Measurements from ENCODE around the gene ARHGAP30. TPM values are rescaled to one million over a fixed set of nuclear protein-coding genes. Genes with fewer than 3 reads are reported as not detected.
"Not testable (repeated sequence)": the region's sequence is repeated elsewhere in the genome, so short reads cannot be mapped to it uniquely, and the experiment has no call there.

Gene ARHGAP30
- total and polyA plus RNA-seq, 2 experiments from 2014 or later = 0.21 TPM; not detected in 1

GRCh38 chr1:161069241-161069640 is 450 bp downstream of the ARHGAP30 start:
- Histone ChIP-seq H3K9ac (no peak overlapping the region), H3K9me2 (ENCODE audit: insufficient read depth) (no peaks in the 10 kb centered on the region), H3K4me3 (no peak overlapping the region), H3K27me3 (replicated peaks; ENCODE audit: insufficient read depth) (no peaks in the 10 kb centered on the region), H3K9me3 (ENCODE audit: low read depth) (no peaks in the 10 kb centered on the region), H3F3A (ENCODE audit: insufficient read depth) (no peaks in the 10 kb centered on the region), H3K79me2 (ENCODE audit: insufficient read depth) (no peaks in the 10 kb centered on the region), H3K4me1 (ENCODE audit: insufficient read depth) (no peaks in the 10 kb centered on the region), H4K20me1 (ENCODE audit: insufficient read depth) (no peaks in the 10 kb centered on the region), H3K4me2 (ENCODE audit: unreplicated experiment) (no peak overlapping the region), H3K27ac (no peak overlapping the region), H3K36me3 (ENCODE audit: low read depth) (no peaks in the 10 kb centered on the region), H2AFZ (no peak overlapping the region)
- DNase-seq = no peak
- TF ChIP-seq EZH2 (IDR thresholded peaks at IDR 0.05; ENCODE audit: insufficient read depth, poor library complexity, severe bottlenecking) = no peak
- TF ChIP-seq EZH2phosphoT487 (IDR thresholded peaks at IDR 0.05; ENCODE audit: insufficient read depth, low read depth) = no peak
- in situ Hi-C loops (cut with MboI) = no loop called here
- WGBS, 2 experiments (ENCODE audit: low coverage in 1 of 2, low lambda C conversion rate in 2 of 2, missing lambda C conversion rate in 2 of 2) = 84 to 95% methylated on average over 8 to 9 of the region's 9 CpGs

- Histone ChIP-seq H2AFZ (peak overlapping the region; percentile 58), H3F3A (ENCODE audit: insufficient read depth) (no peaks in the 10 kb centered on the region), H3K36me3 (ENCODE audit: low read depth) (no peaks in the 10 kb centered on the region), H3K27me3 (replicated peaks; ENCODE audit: insufficient read depth) (no peaks in the 10 kb centered on the region), H3K79me2 (ENCODE audit: insufficient read depth) (no peaks in the 10 kb centered on the region), H3K4me2 (ENCODE audit: unreplicated experiment) (no peak overlapping the region), H3K4me3 (no peak overlapping the region), H3K27ac (no peak overlapping the region), H3K9me3 (ENCODE audit: low read depth) (no peaks in the 10 kb centered on the region), H4K20me1 (ENCODE audit: insufficient read depth) (no peaks in the 10 kb centered on the region), H3K9me2 (ENCODE audit: insufficient read depth) (no peaks in the 10 kb centered on the region), H3K9ac (no peak overlapping the region), H3K4me1 (ENCODE audit: insufficient read depth) (no peaks in the 10 kb centered on the region)
- no peak for TF ChIP-seq EZH2 (IDR thresholded peaks at IDR 0.05; ENCODE audit: insufficient read depth, poor library complexity, severe bottlenecking)
- TF ChIP-seq EZH2phosphoT487 (IDR thresholded peaks at IDR 0.05; ENCODE audit: insufficient read depth, low read depth) = no peak
- in situ Hi-C loops (cut with MboI) = no loop called here
- 76 to 82% methylated on average over 10 of the region's 10 CpGs for WGBS, 2 experiments (ENCODE audit: low coverage in 1 of 2, low lambda C conversion rate in 2 of 2, missing lambda C conversion rate in 2 of 2)
- no peak for DNase-seq
These were observed 1.1 kb downstream of the ARHGAP30 start for GRCh38 chr1:161068306-161069234.

GRCh38 chr1:161066694-161067093 is 3.0 kb downstream of the ARHGAP30 start:
- no peak overlapping the region for H3K4me3 ChIP-seq
- no peaks in the 10 kb centered on the region for H4K20me1 ChIP-seq (ENCODE audit: insufficient read depth)
- no peaks in the 10 kb centered on the region for H3K79me2 ChIP-seq (ENCODE audit: insufficient read depth)
- H3K9me3 ChIP-seq (ENCODE audit: low read depth) = no peaks in the 10 kb centered on the region
- H3K36me3 ChIP-seq (ENCODE audit: low read depth) = no peaks in the 10 kb centered on the region
- H2AFZ ChIP-seq = no peak overlapping the region
- no peak for DNase-seq
- no peak overlapping the region for H3K4me2 ChIP-seq (ENCODE audit: unreplicated experiment)
- no peaks in the 10 kb centered on the region for H3F3A ChIP-seq (ENCODE audit: insufficient read depth)
- no peaks in the 10 kb centered on the region for H3K4me1 ChIP-seq (ENCODE audit: insufficient read depth)
- no peak for TF ChIP-seq EZH2 (IDR thresholded peaks at IDR 0.05; ENCODE audit: insufficient read depth, poor library complexity, severe bottlenecking)
- no peak for TF ChIP-seq EZH2phosphoT487 (IDR thresholded peaks at IDR 0.05; ENCODE audit: insufficient read depth, low read depth)
- H3K27me3 ChIP-seq (replicated peaks; ENCODE audit: insufficient read depth) = no peaks in the 10 kb centered on the region
- 43 to 52% methylated on average over 3 of the region's 3 CpGs for WGBS, 2 experiments (ENCODE audit: low coverage in 1 of 2, low lambda C conversion rate in 2 of 2, missing lambda C conversion rate in 2 of 2)
- no peak overlapping the region for H3K9ac ChIP-seq
- in situ Hi-C loops (cut with MboI) = no loop called here
- H3K27ac ChIP-seq = no peak overlapping the region
- H3K9me2 ChIP-seq (ENCODE audit: insufficient read depth) = no peaks in the 10 kb centered on the region

DNA sequence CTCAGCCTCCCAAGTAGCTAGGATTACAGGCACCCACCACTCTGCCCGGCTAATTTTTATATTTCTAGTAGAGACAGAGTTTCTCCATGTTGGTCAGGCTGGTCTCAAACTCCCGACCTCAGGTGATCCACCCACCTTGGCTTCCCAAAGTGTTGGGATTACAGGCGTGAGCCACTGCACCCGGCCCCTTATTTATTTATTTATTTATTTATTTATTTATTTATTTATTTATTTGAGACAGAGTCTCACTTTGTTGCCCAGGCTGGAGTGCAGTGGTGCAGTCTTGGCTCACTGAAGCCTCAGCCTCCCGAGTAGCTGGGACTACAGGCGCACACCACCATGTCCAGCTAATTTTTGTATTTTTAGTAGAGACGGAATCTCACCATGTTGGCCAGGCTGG is 4.0 kb downstream of the ARHGAP30 start:
- H3F3A ChIP-seq (ENCODE audit: insufficient read depth); H2AFZ ChIP-seq; DNase-seq; H3K9me2 ChIP-seq (ENCODE audit: insufficient read depth); H3K36me3 ChIP-seq (ENCODE audit: low read depth); H3K79me2 ChIP-seq (ENCODE audit: insufficient read depth); H3K4me2 ChIP-seq (ENCODE audit: unreplicated experiment); H4K20me1 ChIP-seq (ENCODE audit: insufficient read depth); H3K9me3 ChIP-seq (ENCODE audit: low read depth); in situ Hi-C loops (cut with MboI); H3K4me1 ChIP-seq (ENCODE audit: insufficient read depth); H3K4me3 ChIP-seq; H3K27me3 ChIP-seq (replicated peaks; ENCODE audit: insufficient read depth); H3K9ac ChIP-seq; H3K27ac ChIP-seq: not testable (repeated sequence)
- 80 to 86% methylated on average over 7 of the region's 7 CpGs for WGBS, 2 experiments (ENCODE audit: low coverage in 1 of 2, low lambda C conversion rate in 2 of 2, missing lambda C conversion rate in 2 of 2)

DNA sequence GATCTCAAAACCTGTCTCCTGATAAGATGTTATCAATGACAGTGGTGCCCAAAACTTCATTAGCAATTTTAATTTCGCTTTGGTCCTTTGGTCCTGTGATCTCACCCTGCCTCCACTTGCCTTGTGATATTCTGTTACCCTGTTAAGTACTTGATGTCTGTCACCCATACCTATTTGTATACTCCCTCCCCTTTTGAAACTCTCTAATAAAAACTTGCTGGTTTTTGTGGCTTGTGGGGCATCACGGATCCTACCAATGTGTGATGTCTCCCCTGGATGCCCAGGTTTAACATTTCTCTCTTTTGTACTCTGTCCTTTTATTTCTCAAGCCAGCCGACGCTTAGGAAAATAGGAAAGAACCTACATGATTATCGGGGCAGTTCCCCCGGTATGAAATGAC is 5.8 kb downstream of the ARHGAP30 start:
- H3K36me3 ChIP-seq (ENCODE audit: low read depth); H3K27ac ChIP-seq; H4K20me1 ChIP-seq (ENCODE audit: insufficient read depth); in situ Hi-C loops (cut with MboI); H3K9me3 ChIP-seq (ENCODE audit: low read depth); H3K9me2 ChIP-seq (ENCODE audit: insufficient read depth); H3K4me3 ChIP-seq; H3K79me2 ChIP-seq (ENCODE audit: insufficient read depth); H3F3A ChIP-seq (ENCODE audit: insufficient read depth); H3K4me1 ChIP-seq (ENCODE audit: insufficient read depth); H3K4me2 ChIP-seq (ENCODE audit: unreplicated experiment); H3K27me3 ChIP-seq (replicated peaks; ENCODE audit: insufficient read depth); H2AFZ ChIP-seq; H3K9ac ChIP-seq; DNase-seq: not testable (repeated sequence)
- WGBS, 2 experiments (ENCODE audit: low coverage in 1 of 2, low lambda C conversion rate in 2 of 2, missing lambda C conversion rate in 2 of 2) = 65 to 66% methylated on average over 6 of the region's 6 CpGs
